LHCN-M2 (cell line): ENCODE measurements around the gene OR2J1. TPM values are rescaled to one million over a fixed set of nuclear protein-coding genes. Genes with fewer than 3 reads are reported as not detected.
"Not testable (repeated sequence)": the region's sequence is repeated elsewhere in the genome, so short reads cannot be mapped to it uniquely, and the experiment has no call there.

Experiments
- DNase-seq: peaks from one replicate; pipeline ENCODE4 v3.0.0-alpha.2; 2012; ENCODE audit warnings: low read depth
- polyA plus RNA-seq: library from polyadenylated mRNA; unstranded; fragments of >200 nt; gene quantifications from one replicate; pipeline ENCODE4 v1.2.1, GENCODE V29; 2012; ENCODE audit warnings: missing spikeins
- total RNA-seq: library from RNA; depleted of rRNA; stranded (reverse); fragments of >200 nt; gene quantifications from 2 replicates; pipeline ENCODE4 v1.2.3, GENCODE V29; 2014; rRNA removed

The OR2J1 gene
- total RNA-seq, result not detected in 2 replicates
- not detected for polyA plus RNA-seq

- no peak for DNase-seq
These were observed at the start of gene OR2J1 for GRCh38 chr6:29099190-29099589. Gene OR2J1 (plus strand): TSS chr6:29099490. CDS start chr6:29100943, 1,453 bp downstream.

GRCh38 chr6:29051680-29052079 is 47.6 kb upstream of the OR2J1 start:
- DNase-seq, result no peak

DNA sequence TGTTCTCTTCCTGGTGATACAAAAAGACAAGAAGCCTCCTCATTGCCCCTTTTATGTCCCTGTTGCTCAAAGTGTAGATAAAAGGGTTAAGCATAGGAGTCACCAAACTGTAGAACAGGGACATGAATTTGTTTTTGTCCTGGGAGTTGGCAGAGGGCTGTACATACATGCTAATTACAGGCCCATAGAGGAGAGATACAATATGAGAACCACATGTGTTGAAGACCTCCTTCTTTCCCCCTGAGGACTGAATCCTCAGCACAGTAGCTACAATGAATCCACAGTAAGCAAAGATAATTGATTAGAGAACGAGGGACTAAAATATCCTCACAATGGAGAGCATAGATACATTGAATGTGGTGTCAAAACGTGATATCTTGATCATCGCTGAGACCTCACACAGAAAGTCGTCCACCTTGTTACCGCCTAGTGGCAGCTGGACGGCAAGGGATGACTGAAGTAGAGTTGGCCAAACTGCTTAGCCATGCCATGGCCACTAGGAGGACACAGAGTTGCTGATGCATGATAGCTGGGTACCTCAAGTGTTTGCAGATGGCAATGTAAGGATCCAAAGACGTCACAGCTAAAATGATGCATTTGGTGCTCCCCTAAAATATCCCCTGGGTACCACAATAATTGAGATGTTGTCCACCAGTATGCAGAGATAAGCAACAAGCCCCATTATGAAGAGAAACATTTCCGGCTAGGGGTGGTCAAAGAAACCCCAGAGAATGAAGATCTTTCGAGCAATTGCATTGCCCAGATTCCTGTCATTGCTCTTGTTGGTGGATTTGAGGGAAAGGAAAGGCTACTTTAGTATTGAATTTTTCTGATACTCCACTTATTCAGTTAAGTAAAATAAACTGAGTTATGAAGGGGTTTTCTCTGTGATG is 27.2 kb upstream of the OR2J1 start:
- DNase-seq, result peak; percentile 10

GRCh38 chr6:29079203-29079602 is 20.1 kb upstream of the OR2J1 start:
- DNase-seq, result no peak

DNA sequence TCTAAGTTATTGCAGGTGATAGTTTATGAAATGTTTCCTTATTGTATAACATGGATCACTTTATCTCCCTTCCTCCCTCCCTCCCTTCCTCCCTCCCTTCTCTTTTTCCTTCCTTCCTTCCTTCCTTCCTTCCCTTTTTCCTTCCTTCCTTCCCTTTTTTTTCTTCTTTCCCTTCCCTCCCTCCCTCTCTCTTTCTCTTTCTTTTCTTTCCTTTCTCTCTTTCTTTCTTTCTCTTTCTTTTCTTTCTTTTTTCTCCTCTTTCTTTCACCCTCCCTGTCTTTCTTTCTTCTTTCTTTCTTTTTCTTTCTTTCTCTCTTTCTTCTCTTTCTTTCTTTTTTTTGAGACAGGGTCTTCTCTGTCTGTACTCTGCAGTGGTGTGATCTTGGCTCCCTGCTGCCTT is 18.0 kb upstream of the OR2J1 start:
- no peak for DNase-seq

- DNase-seq, result no peak
These were observed 16.8 kb upstream of the OR2J1 start for GRCh38 chr6:29082457-29082856.

DNA sequence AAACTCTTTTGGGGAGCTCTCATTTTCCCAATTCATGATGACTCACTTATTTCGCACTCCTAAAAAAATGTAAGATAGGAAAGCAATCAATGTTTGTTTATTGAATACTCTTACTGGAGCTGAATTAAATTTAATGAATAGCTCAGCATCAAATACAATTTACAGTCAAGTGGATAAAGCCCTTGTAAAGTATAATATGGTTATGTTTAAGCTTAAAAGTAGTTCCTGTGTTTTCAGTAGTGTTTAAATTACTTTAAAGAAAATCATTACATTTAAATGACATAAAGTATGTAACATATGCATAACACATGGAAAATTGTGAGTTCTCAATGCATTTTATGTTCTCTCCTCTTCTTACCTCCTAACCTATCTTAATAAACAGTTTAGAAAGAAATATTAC is 12.1 kb upstream of the OR2J1 start, which contains the start of gene OR2B3:
Gene OR2B3 (minus strand): TSS at position 101 of the 400 bp plus-strand sequence. CDS start 65 bp downstream, at position 36.
- DNase-seq, result no peak

GRCh38 chr6:29092957-29093356 is 6.3 kb upstream of the OR2J1 start:
- no peak for DNase-seq

DNA sequence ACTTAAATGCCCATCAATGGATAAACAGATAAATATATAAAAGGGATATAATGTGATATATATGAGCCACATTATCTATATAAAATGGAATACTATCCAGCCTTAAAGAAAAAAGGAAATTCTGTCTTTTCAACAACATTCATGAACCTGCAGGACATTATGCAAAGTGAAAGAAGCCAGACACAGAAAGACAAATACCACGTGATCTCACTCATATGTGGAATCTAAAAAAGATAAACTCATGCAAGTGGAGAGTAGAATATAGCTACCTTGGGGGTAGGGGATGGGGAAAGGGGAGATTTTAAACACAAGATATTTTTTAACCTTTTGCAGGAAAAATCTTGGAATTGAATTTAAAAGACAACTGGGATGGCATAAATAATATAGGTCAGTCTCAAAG is 1.5 kb upstream of the OR2J1 start:
- no peak for DNase-seq

DNA sequence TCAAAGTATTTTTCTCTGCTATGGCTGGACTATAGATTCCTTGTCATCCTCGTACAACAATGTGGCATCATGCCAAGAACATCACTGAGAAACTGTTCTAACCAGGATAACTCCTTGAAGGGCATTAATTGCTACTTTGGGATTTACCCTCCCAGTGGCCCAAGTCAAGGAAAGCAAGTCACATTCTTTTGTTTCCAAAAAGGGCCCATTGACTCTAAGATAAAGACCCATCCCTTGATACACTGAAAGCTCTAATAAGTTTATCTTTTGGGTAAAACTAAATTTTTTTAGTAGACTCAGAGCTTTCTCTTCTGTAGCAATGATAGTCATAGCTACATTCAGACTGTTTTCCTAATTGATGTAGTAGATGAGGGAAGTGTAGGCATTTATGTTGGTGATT is 8.5 kb downstream of the OR2J1 start, which contains the start of gene OR2J3:
Gene OR2J3 (plus strand): TSS at position 301 of the 400 bp plus-strand sequence. CDS start 3,833 bp downstream, outside the sequence.
- DNase-seq, result no peak

DNA sequence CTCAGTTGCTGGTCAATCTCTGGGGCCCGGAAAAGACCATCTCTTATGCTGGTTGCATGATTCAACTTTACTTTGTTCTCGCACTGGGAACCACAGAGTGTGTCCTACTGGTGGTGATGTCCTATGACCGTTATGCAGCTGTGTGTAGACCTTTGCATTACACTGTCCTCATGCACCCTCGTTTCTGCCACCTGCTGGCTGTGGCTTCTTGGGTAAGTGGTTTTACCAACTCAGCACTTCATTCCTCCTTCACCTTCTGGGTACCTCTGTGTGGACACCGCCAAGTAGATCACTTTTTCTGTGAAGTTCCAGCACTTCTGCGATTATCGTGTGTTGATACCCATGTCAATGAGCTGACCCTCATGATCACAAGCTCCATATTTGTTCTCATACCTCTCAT is 12.8 kb downstream of the OR2J1 start:
- no peak for DNase-seq

- DNase-seq, result not testable (repeated sequence)
These were observed 15.7 kb downstream of the OR2J1 start for GRCh38 chr6:29114964-29115363.

- no peak for DNase-seq
These were observed 30.2 kb downstream of the OR2J1 start for GRCh38 chr6:29129326-29130012.

DNA sequence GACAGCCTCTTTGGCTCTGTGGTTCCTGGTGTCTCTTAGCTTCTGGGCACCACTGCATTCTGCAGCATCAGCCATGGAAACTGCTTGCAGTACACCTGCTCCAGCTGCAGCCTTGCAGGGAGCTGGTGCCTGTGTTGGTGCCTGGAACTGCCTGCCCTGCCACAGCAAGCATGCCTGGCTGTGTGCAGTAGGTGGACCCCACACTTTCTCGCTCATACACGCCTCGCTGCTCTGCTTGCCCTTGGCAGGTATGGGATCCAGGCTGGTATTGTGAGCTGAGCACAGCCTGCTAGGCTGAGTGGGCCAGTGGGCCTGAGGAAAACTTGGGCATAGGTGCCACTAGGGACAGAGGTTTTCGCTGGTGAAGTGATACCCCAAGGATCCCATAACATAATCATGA is 31.4 kb downstream of the OR2J1 start:
- no peak for DNase-seq

- no peak for DNase-seq
These were observed 32.4 kb downstream of the OR2J1 start for GRCh38 chr6:29131691-29132090.

- DNase-seq, result no peak
These were observed 38.4 kb downstream of the OR2J1 start for GRCh38 chr6:29137724-29138123.

DNA sequence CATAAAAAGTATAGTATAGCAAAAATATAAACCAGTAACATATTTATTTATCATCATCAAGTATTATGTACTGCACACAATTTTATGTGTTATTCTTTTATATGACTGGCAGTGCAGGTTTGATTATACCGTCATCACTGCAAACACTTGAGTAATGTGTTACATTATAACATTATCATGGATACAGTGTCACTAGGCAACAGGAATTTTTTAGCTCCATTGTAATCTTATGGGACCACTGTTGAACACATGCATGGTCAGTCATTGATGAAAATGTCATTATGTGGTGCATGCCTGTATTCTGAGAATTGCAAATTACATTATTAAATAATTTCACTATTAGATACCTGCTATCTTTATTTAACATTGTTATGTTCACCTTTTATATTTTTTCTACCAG is 42.3 kb downstream of the OR2J1 start:
- DNase-seq, result no peak

DNA sequence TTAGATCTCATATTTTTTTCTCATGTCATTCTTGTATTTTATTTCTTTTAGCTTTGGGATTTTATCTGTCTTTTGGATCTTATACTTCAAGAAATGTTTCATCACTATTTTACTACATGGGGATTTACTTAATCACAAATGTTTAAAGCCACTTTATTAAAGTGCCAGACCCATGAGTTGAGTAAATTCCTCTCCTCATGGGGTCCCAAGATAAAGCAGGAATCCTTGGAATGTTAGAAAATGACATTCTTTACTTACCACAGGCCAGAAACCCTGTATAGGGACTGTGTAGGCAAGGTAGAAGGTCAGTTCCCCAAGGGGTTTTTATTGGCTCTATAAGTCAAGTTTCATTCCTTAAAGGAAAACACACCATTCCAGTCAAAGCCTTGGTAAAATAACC is 43.0 kb downstream of the OR2J1 start:
- no peak for DNase-seq

GRCh38 chr6:29146179-29146578 is 46.9 kb downstream of the OR2J1 start:
- DNase-seq, result no peak

- no peak for DNase-seq
These were observed 47.8 kb downstream of the OR2J1 start for GRCh38 chr6:29147074-29147473.

DNA sequence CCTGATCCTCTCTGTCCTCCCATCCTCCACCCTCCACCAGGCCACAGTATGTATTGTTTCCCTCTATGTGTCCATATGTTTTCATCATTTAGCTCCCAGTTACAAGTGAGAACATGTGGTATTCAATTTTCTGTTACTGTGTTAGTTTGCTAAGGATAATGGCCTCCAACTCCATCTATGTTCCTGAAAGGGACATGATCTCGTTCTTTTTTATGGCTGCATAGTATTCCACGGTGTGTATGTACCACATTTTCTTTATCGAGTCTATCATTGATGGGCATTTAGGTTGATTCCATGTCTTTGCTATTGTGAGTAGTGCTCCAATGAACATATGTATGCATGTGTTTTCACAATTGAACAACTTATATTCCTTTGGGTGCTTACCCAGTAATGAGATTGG is 50.2 kb downstream of the OR2J1 start:
- not testable (repeated sequence) for DNase-seq
